SKM-1 treated with dmso at 0.1 percent for 144 hours (cell line): ENCODE results near the gene GPR152.
A peak's percentile ranks its signal among the peaks of the same experiment; 100 is the strongest.
"Not testable (repeated sequence)": the region's sequence is repeated elsewhere in the genome, so short reads cannot be mapped to it uniquely, and the experiment has no call there.

Experiments used
- DNase-seq: peaks from one replicate; lab custom pipeline; 2025; ENCODE audit not compliant: unreplicated experiment; lab: John Stamatoyannopoulos, UW

Gene GPR152

GRCh38 chr11:67465530-67465929, 13.0 kb upstream of the GPR152 start:
- not testable (repeated sequence) for DNase-seq

- no peak for DNase-seq
These were observed 12.6 kb upstream of the GPR152 start for GRCh38 chr11:67465189-67465510.

- DNase-seq, result peak; percentile 90
These were observed 12.1 kb upstream of the GPR152 start for GRCh38 chr11:67464411-67465188.

- DNase-seq, result peak; percentile 42
These were observed 11.3 kb upstream of the GPR152 start for GRCh38 chr11:67463680-67464410.

GRCh38 chr11:67463186-67463585, 10.7 kb upstream of the GPR152 start:
- no peak for DNase-seq

- DNase-seq, result no peak
These were observed 5.7 kb upstream of the GPR152 start for GRCh38 chr11:67458266-67458665.

- DNase-seq, result no peak
These were observed 4.9 kb upstream of the GPR152 start for GRCh38 chr11:67457453-67457852.

- DNase-seq, result no peak
These were observed 3.7 kb upstream of the GPR152 start for GRCh38 chr11:67456068-67456705.

GRCh38 chr11:67455054-67455453, 2.5 kb upstream of the GPR152 start, which contains the start of gene CABP4:
Gene CABP4, plus strand, starts transcription at chr11:67455354. Its CDS starts 70 bp downstream, at chr11:67455424.
- DNase-seq, result no peak

GRCh38 chr11:67453816-67454732, 1.5 kb upstream of the GPR152 start:
- DNase-seq, result no peak

- DNase-seq, result no peak
These were observed 912 bp downstream of the GPR152 start for GRCh38 chr11:67451658-67451976.

- DNase-seq, result no peak
These were observed 1.5 kb downstream of the GPR152 start for GRCh38 chr11:67450796-67451657.

- DNase-seq, result peak; percentile 22
These were observed 3.2 kb downstream of the GPR152 start for GRCh38 chr11:67449116-67449844.

GRCh38 chr11:67448220-67448609, 4.3 kb downstream of the GPR152 start:
- DNase-seq, result no peak

GRCh38 chr11:67445515-67445914, 7.0 kb downstream of the GPR152 start:
- DNase-seq, result no peak

- DNase-seq, result no peak
These were observed 9.8 kb downstream of the GPR152 start for GRCh38 chr11:67442504-67443404.

- DNase-seq, result no peak
These were observed 10.7 kb downstream of the GPR152 start for GRCh38 chr11:67441731-67442351.

- DNase-seq, result no peak
These were observed 11.4 kb downstream of the GPR152 start for GRCh38 chr11:67441098-67441563.
